Measurements from ENCODE around the gene BANF2. TPM values are rescaled to one million over a fixed set of nuclear protein-coding genes. Genes with fewer than 3 reads are reported as not detected.

The BANF2 gene
- total and polyA plus RNA-seq, 2 of the 13 experiments (the other 11 are each of a cell fraction or from before 2014, with no cell fraction given): 0.35 TPM; not detected in 1

- peak; percentile 28; the same call in 1 of the 2 replicates for TF ChIP-seq ZNF687 (CRISPR knock-in tag; IDR thresholded peaks at IDR 0.05)
- peak; percentile 75 for TF ChIP-seq ELF1 (CRISPR knock-in tag; IDR thresholded peaks at IDR 0.05)
- peak; percentile 97 for TF ChIP-seq PAXIP1 (CRISPR knock-in tag; conservative IDR thresholded peaks at IDR 0.05)
- no peak for TF ChIP-seq ZNF562 (CRISPR knock-in tag; IDR thresholded peaks at IDR 0.05; ENCODE audit: borderline replicate concordance)
- no peak for TF ChIP-seq ZNF30 (CRISPR knock-in tag; IDR thresholded peaks at IDR 0.05)
- TF ChIP-seq ZNF605 (CRISPR knock-in tag; IDR thresholded peaks at IDR 0.05): peak; percentile 90
- no peak for TF ChIP-seq CREB1 (IDR thresholded peaks at IDR 0.05)
- TF ChIP-seq CREB1 (CRISPR knock-in tag; IDR thresholded peaks at IDR 0.05): peak; percentile 89
- peak; percentile 86 for TF ChIP-seq AHR (CRISPR knock-in tag; IDR thresholded peaks at IDR 0.05)
- TF ChIP-seq CSRNP2 (CRISPR knock-in tag; conservative IDR thresholded peaks at IDR 0.05; ENCODE audit: low read depth): no peak
- TF ChIP-seq JARID2 (CRISPR knock-in tag; IDR thresholded peaks at IDR 0.05; ENCODE audit: insufficient replicate concordance): no peak
- TF ChIP-seq ZNF883 (CRISPR knock-in tag; IDR thresholded peaks at IDR 0.05; ENCODE audit: not compliant biosample characterization): no peak
- peak; percentile 65; the same call in 1 of the 2 replicates for TF ChIP-seq TSC22D2 (CRISPR knock-in tag; IDR thresholded peaks at IDR 0.05; ENCODE audit: borderline replicate concordance)
- no peak for TF ChIP-seq U2AF1 (optimal IDR thresholded peaks at IDR 0.05; ENCODE audit: low read depth, low read length)
- peak; percentile 89 for TF ChIP-seq ARNTL (CRISPR knock-in tag; IDR thresholded peaks at IDR 0.05)
- TF ChIP-seq ZNF513 (CRISPR knock-in tag; conservative IDR thresholded peaks at IDR 0.05): no peak; the same call in none of the 2 replicates
- TF ChIP-seq TOE1 (CRISPR knock-in tag; IDR thresholded peaks at IDR 0.05): peak; percentile 91
- peak; percentile 98 for TF ChIP-seq KLF6 (CRISPR knock-in tag; IDR thresholded peaks at IDR 0.05)
Observed at GRCh38 chr20:17721802-17722486, 22.2 kb downstream of the BANF2 start (continued).

Data from HepG2 (cell line).